RCC 7860 (cell line): Measurements from ENCODE around the gene GH2.
"Not testable (repeated sequence)": the region's sequence is repeated elsewhere in the genome, so short reads cannot be mapped to it uniquely, and the experiment has no call there.

Experiments
- DNase-seq: peaks from one replicate; pipeline ENCODE4 v3.0.0-alpha.2; 2015; ENCODE audit warnings: low spot score
- FAIRE-seq: peaks from 2 replicates; lab custom pipeline; 2012; peaks lifted over from hg19 to GRCh38; lab: Jason Lieb, UNC

The GH2 gene

GRCh38 chr17:63911657-63912100 lies 29.9 kb upstream of the GH2 start:
- DNase-seq (peak; percentile 22), FAIRE-seq (no peak)

DNA sequence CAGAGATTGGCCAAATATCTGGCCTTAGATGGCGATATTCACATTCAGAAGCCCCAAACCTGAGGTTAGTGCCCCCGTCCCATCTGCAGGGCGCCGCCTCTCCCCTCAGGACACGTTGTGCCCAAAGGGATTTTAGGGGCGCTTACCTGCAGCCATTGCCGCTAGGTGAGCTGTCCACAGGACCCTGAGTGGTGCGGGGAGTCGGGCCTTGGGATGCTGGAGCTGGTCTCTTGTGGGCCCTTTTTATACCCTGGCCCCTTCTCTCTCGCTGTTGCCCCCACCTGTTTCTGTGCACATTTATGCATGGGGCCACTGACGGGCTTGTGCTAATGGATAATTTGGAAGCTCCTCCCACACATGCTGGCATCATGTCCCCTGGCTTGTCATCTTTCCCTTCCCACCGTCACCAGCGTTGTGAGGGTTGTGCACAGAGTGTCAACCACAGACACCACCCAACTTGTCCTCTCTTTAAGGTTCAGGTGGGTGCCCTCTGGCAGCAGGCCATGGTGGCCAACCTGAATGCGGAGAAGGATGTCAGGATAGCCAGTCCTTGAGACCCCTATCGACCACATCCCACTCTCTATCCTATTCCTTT lies 29.4 kb upstream of the GH2 start, which contains the start of gene CSHL1:
Gene CSHL1 (minus strand): TSS at position 218 of the 595 bp plus-strand sequence. CDS start 62 bp downstream, at position 156.
- FAIRE-seq (no peak), DNase-seq (no peak)

DNA sequence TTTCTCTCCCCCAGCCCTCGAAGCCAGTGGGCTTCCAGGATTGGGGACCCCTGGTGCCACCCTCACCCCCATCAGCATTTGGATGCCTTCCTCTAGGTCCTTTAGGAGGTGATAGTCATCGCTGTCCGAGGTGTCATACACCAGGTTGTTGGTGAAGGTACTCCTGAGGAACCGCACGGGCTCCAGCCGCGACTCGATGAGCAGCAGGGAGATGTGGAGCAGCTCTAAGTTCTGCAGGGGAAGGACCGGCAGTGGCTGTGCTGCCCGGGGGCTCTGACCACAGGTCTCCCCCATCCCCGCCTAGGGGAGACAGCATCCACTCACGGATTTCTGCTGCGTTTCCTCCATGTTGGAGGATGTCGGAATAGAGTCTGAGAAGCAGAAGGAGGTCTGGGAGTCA lies 28.4 kb upstream of the GH2 start:
- DNase-seq (no peak), FAIRE-seq (no peak)

DNA sequence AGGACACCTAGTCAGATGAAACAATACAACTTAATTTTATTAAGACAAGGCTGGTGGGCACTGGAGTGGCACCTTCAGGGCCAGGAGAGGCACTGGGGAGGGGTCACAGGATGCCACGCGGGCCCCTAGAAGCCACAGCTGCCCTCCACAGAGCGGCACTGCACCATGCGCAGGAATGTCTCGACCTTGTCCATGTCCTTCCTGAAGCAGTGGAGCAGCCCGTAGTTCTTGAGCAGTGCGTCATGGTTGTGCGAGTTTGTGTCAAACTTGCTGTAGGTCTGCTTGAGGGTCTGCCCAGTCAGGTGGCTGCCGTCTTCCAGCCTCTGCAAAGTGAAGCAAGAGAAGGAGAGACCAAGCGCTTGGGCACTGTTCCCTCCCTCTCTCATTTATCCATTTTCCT lies 27.8 kb upstream of the GH2 start:
- FAIRE-seq, DNase-seq: not testable (repeated sequence)

DNA sequence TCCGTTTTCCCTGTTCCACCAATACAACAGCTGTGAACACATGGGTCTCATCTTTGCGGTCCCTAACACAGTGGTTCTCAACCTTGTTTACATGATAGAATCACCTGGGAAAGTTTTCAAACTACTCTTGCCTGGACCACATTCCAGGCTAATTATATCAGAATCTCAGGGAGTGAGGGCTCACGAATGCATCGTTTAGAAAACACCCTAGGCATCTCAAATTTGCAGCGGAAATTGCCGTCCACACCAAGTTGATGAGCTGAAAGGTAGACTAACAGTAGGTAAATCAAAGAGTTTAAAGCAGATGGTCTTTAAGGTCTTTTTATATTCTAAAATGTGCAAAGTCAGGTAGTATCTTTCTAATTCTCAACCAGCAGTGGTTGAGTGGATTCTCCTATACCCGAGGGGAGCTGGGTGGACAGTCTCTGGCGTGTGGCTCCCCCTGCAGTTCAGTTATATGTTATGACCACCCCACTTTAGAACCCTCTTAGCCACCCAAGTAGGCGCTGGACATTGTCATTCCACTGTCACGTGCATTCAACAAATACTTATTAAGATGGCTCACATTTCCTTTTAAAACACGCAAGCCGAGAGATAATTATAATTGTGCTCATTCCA lies 25.5 kb upstream of the GH2 start:
- FAIRE-seq, DNase-seq: not testable (repeated sequence)

GRCh38 chr17:63904796-63905195 lies 23.1 kb upstream of the GH2 start:
- DNase-seq, FAIRE-seq: not testable (repeated sequence)

DNA sequence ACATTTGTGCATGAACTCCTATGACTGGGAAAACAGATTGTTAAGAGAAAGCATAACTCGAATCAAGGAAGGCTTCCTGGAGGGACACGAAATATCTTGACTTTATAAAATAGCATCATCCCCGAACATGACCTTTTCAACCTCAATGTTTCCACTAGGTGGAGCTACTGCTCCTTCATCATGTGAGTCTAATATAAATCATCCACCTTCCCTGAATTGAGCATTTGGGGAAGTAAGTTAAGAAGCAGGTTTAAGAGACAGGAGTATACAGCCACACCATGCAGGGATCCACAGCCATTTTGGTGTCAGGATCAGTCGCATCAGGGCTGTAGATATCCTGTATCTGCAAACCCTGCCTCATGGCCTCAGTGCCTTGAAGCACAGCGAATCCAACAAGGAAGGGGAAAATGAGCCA lies 22.1 kb upstream of the GH2 start:
- peak; percentile 60 for FAIRE-seq
- DNase-seq = not testable (repeated sequence)

DNA sequence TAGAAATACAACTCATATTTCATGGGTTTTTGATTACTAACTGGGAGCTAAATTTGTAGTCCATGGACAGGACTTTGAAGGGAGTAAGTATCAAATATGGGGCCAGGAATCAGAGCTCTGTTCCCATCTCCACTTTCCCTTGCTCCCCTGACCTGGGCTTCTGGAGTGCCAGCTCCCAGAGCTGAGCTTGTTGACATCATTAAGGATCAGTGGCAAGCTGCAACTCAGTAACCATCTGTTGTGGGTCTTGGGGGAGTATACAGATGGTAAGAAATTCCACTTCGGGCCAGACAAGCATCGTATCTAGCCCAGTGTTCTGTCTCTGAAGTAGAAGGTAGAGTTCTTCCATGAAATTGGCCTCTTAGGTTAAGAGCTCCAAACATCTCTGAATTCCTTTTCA lies 20.2 kb upstream of the GH2 start:
- FAIRE-seq, DNase-seq: not testable (repeated sequence)

DNA sequence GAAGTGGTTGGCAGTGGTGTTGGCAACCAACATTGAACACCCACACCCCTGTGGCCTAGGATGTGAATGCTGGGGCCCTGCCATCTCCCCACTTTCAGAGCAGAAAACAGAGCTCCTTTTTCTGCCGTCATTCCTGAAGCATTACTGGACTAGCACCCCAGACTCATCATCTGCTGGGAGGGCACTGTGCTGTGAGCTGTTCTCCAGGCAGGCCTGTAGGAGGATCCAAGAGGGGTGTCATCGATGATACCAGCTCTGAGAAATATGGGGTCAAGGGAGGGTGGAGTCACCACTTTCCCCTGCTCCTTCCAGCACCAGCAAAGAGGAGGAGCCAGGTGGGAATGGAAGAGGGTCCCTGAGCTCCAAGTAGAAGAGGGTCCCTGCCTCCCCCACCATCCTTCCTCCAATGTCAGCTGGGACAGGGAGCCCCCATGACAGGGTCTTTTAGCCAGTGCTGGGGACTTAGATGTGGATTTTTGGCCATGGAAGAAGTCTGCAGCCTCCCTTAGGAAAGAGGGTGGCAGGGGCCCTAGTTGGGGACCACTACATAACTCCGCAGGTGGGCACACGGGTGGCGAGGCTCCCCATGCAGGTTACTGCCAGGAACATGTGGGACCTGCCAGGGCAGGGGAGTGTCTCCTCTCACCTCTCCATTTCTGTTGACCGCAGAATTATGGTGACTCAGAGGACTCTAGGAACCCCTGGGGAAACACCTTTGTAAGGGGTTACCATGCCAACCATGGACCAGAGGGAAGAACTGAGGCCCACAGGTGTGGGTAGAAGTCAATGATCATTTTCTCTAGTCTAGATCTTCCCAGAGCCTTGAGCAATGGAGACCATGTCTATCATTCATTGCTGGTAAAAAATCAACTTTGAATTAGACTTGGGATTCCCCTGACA lies 17.4 kb upstream of the GH2 start:
- DNase-seq, FAIRE-seq: not testable (repeated sequence)

DNA sequence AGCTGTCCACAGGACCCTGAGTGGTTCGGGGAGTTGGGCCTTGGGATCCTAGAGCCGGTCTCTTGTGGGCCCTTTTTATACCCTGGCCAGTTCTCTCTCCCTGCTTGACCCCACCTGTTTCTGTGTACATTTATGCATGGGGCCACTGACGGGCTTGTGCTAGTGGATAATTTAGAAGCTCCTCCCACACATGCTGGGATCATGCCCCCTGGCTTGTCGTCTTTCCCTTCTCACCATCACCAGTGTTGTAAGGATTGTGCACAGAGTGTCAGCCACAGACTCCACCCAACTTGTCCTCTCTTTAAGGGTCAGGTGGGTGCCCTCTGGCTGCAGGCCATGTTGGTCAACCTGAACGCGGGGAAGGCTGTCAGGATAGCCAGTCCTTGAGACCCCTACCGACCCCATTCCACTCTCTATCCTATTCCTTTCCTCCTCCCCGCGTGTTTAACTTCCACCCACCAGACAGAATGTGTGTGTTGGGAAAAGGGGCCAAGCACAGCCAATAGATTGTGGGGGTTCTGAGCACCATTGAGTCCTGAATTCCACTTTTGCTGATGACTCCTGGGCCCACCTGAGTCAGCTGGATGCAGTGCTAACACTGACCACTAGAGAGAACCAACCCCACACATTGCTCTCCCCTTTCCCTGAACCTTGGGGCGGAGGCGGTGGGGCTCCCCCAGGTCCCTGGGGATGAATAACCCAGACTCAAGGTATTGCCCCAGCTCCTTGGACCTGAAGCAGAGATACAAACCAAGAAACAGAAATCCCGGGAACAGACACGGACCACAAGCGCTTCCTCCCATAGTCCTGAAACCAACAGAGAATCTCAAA lies 15.0 kb upstream of the GH2 start, which contains the start of gene CSH1:
Gene CSH1 (minus strand): TSS at position 51 of the 831 bp plus-strand sequence. CDS start 63 bp downstream, outside the sequence.
- FAIRE-seq, DNase-seq: not testable (repeated sequence)

DNA sequence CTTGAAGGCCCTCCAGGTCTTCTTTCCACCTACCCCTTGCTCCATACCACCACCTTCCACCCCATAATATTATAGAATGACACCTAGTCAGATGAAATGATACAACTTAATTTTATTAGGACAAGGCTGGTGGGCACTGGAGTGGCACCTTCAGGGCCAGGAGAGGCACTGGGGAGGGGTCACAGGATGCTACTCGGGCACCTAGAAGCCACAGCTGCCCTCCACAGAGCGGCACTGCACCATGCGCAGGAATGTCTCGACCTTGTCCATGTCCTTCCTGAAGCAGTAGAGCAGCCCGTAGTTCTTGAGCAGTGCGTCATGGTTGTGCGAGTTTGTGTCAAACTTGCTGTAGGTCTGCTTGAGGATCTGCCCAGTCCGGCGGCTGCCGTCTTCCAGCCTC lies 13.1 kb upstream of the GH2 start:
- FAIRE-seq, DNase-seq: not testable (repeated sequence)

DNA sequence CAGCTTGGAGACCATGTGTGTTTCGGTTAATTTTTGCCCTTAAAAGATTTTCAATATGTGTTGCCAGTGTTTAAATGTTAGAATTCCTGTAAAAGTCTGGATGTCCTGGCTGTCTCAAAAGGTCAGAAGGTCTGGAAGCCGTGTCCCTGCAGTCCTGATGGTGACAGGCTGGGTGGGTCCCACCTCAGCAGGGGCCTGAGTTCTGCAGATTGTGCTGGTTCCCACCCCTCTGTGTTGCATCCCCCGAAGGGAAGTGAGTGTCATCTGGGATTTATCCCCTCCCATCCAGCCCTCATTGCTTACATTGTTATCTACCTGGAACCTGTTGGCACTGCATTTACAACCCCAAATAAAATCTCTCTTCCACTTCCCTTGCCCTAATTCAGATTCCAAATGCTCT lies 12.3 kb upstream of the GH2 start:
- DNase-seq = not testable (repeated sequence)

GRCh38 chr17:63892316-63893037 lies 10.7 kb upstream of the GH2 start:
- DNase-seq, FAIRE-seq: not testable (repeated sequence)

More for the DNA sequence above, 12.3 kb upstream of the GH2 start:
- FAIRE-seq = not testable (repeated sequence)

- DNase-seq = not testable (repeated sequence)
- FAIRE-seq = peak; percentile 70
Measured at GRCh38 chr17:63889026-63889848, 7.5 kb upstream of the GH2 start.

DNA sequence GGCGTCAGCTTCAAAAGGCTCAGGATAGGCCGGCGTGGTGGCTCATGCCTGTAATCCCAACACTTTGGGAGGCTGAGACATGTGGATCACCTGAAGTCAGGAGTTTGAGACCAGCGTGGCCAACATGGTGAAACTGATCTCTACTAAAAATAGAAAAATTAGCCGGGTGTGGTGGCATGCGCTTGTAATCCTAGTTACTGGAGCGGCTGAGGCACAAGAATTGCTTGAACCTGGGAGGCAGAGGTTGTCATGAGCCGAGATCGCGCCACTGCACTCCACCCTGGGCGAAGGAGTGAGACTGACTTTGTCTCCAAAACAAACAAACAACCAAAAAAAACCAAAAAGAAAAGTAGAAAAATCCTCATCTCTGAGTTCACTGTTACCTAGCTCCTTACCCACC lies 3.4 kb upstream of the GH2 start:
- not testable (repeated sequence) for DNase-seq, FAIRE-seq

DNA sequence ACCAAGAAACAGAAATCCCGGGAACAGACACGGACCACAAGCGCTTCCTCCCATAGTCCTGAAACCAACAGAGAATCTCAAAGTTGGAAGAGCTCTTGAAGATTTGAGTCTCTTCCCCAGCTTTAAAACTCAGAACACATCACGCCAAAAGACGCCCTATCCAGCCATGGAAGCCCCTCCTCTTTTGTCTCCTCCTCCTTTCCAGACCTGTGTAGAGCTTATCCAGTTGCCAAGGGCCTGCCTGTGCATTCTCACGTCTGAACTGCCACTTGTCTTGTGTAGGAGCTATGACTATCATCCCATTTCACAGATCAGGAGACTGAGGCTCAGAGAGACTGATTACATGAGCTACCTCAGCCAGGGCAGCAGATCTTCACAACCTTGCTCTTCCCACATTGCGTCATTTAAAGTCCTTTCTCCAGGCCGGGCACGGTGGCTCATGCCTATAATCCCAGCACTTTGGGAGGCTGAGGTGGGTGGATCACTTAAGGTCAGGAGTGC lies 932 bp upstream of the GH2 start:
- DNase-seq, FAIRE-seq: not testable (repeated sequence)

GRCh38 chr17:63881337-63881736 lies 407 bp downstream of the GH2 start:
- not testable (repeated sequence) for FAIRE-seq, DNase-seq

DNA sequence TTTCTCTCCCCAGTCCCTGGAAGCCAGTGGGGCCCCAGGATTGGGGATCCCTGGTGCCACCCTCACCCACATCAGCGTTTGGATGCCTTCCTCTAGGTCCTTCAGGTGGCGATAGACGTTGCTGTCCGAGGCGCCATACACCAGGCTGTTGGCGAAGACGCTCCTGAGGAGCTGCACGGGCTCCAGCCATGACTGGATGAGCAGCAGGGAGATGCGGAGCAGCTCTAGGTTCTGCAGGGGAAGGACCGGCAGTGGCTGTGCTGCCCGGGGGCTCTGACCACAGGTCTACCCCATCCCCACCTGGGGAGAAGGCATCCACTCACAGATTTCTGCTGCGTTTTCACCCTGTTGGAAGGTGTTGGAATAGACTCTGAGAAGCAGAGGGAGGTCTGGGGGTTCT lies 1.0 kb downstream of the GH2 start:
- FAIRE-seq (no peak), DNase-seq (no peak)
